GM12875 (cell line): ENCODE results near the gene CABLES2.

Source experiments
- H3K4me3 ChIP-seq: one replicate; pipeline ENCODE4 v1.5.1; 2011; ENCODE audit warnings: low read depth, low read length, control low read depth
- CTCF ChIP-seq: IDR thresholded peaks from 2 replicates; pipeline ENCODE4 v1.5.1; 2011; ENCODE audit warnings: low read depth, mild to moderate bottlenecking, control low read depth, inconsistent platforms, low read length, moderate library complexity, borderline replicate concordance; ENCODE audit not compliant: insufficient read depth

The CABLES2 gene

DNA sequence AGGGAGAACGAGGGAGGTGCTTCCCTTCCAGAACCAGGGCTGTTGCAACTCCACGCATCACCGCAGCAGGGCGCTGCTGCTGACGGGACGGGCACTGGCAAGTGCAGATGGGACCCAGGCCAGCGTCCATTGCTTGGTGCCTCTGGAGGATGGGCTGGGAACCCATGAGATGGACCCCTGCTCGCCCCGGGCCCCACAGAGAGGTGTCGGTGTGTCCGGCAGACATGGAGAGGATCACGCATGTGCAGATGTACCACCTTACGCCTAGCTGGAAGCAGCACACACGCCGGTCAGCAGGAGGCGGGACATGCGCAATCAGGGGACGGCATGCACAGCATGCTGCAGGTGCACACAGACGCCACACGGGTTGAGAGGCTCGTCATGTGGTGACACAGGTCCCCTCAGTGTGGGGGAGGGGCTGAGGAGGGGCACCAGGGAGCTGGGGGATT is 5.7 kb downstream of the CABLES2 start:
- H3K4me3 ChIP-seq = no peak overlapping the region
- no peak for TF ChIP-seq CTCF

DNA sequence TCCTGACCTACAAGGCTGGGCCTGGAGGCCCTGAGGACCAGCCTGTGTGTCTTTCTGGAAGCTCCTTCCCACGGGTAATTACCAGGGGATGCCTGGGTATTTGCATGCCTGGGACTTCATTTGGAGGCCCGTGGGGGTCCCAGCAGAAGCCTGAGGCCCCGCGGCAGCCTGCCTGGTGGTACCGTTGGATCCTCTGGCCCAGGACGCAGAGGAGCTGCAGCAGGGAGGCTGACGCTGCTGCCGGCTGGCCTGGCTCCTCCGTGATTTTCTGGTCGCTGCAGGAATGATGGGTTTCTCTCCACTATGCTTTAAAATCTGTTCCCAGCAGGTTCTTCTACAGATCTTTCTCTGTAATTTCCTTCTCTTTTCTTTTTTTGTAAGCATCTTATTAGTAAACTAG is 6.5 kb downstream of the CABLES2 start:
- H3K4me3 ChIP-seq = no peak overlapping the region
- no peak for TF ChIP-seq CTCF

DNA sequence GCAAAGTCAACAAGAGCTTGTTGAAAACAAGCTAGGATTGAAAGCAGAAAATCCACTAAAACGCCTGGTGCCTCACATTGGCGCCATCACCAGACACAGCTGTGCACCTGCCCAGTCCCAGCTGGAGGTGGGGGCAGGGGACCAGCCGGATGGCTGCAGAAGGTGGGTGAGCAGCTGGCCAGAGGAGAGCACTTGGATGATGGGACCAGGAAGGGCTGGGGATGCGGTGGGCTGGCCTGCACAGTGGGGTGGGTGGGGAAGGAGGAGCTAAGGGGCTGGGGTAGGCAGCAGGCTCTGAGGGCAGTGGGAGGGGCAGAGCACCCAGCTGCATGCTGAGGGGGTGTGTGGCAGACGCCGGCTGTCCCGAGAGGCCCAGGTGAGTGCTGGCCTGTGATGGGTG is 7.1 kb downstream of the CABLES2 start:
- no peak for TF ChIP-seq CTCF
- H3K4me3 ChIP-seq = no peak overlapping the region

GRCh38 chr20:62398120-62398821 is 8.8 kb downstream of the CABLES2 start:
- TF ChIP-seq CTCF = no peak
- no peak overlapping the region for H3K4me3 ChIP-seq

GRCh38 chr20:62396367-62397239 is 10.5 kb downstream of the CABLES2 start:
- no peak overlapping the region for H3K4me3 ChIP-seq
- no peak for TF ChIP-seq CTCF

- no peak overlapping the region for H3K4me3 ChIP-seq
- TF ChIP-seq CTCF = no peak
Observed at GRCh38 chr20:62395311-62396242, 11.5 kb downstream of the CABLES2 start.
